GM21528 (cell line): ENCODE measurements around the gene AP4B1.

Source experiments
- ATAC-seq: cut with Tn5 transposase; IDR thresholded peaks from one replicate; pipeline ENCODE4 v1.9.1; 2021; ENCODE audit warnings: mild to moderate bottlenecking, moderate library complexity; ENCODE audit not compliant: unreplicated experiment, low FRiP score

AP4B1 gene

DNA sequence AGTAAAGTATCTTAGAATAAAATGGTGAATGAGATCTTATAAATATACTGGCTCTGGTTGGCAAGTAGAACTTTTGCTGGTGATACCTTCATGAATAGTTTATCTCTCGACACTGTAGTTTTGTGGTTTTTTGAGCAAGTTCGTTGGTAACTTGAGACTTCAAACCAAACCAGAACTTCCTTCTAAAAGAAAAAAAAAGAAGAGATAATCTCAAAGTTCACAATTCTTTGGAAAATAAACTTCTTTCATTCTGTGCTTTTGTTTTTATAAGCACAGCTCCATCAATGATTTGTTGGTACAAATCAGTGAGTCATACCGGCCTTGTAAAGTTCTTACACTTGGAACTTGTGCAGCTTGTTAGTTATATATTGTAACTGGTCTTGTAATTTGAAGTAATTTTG lies 26.9 kb upstream of the AP4B1 start:
- ATAC-seq, result no peak

DNA sequence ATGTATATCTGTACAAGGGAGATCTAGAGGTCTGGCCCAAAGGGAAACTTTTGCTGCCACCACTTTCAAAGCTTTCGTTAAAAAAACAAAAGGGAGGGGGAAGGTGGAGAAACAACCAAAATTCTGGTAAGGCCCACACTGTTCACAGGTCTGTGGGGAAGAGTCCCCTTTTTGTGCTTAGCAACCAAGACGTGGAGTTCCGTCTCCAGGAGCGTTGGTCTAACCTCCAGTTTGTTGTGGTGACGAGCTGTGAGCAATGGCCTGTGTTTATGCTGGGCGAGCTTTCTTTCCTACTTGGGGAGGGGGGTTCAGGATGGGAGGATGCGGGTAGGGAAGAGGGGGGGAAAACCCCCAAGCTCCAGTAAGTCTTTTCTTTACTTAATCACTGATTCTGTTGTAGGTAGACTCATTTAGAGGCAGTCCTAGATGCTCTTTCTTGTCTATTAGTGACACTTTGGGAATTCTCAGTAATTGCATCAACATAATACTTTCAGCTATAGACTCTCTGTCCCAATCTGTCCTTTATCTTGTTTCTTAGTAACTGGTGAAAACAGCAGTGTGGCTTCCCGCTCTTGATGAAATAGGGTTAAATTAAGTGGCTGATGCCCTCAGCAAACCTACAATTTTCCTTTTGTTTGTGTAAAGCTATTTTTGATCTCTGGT lies 26.0 kb upstream of the AP4B1 start:
- ATAC-seq, result peak; percentile 21

DNA sequence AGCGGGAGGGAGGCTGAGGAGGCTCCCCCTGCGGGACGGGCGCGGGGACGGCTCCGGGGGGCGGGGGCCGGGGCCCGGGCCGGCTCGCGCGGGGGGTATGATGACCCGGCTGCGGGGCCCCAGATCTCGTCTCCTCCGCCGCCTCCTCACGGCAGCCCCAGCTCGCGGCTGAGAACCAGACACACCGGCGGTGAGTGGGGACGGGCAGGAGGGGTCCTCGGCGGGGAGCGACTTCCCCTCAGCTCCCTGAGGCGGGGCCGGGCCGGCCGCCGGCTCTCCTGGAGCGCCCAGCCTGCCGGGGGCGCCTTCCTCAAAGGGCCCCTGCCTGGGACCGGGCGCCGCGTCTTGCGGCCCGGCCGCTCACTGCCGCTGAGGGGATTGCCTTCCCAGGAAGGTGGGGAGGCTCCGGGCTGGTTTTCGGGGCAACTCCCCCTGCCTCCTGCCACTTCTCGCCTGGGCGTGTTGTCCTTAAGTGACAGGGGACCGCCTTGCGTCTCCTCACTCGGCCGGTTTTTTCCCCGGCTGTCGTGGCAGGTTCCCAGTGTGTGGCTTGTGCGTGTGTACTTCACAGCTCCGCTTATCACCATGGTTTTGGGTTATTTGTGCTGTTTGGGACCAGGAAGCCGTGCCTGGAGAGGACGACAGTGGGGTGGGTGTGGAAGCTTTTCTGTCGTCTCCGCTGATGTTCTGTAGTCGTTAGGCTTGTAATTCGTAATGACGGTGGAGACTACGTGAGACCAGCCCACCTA lies 25.3 kb upstream of the AP4B1 start:
- peak; percentile 36 for ATAC-seq

DNA sequence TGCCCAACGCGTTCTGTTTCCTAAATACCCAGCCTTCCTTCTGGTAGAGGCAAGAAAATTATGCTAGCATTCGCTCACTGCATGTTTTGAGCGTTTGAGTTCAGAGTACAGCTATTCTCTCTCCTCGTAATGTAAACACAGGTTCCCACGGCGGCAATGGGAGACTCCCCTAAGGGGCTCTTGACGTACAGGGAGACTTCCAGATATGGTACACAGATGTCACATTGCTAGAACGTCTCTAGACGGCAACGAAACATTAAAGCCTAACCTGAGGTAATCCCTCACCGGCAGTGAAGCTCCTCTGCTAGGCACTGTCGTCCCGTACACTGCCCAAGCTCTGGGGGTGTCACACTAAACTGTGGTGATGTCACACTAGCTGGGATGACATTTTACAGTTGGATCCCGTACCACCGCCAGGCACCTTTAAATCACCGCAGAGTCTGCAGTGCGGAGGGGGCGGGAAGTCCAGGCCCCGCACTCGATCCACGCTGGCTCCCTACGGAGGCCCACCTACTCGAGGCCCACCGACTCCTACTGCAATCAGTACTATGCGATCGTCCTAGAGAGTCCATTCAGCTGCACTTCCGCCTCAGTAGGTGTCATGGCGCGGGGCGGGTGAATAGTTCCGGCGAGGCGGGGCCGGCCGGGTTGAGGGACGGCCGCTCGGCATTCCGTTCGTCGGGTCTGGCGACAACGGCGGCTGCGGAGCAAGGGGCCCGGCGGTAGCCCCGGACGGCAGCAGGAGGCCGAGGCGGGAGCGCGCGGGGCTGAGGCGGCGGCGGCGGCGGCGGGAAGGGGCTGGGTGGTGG lies 24.5 kb upstream of the AP4B1 start, which contains the start of gene HIPK1:
TSS of gene HIPK1 (plus strand) at position 384 of the 809 bp plus-strand sequence.
- ATAC-seq, result peak; percentile 74

DNA sequence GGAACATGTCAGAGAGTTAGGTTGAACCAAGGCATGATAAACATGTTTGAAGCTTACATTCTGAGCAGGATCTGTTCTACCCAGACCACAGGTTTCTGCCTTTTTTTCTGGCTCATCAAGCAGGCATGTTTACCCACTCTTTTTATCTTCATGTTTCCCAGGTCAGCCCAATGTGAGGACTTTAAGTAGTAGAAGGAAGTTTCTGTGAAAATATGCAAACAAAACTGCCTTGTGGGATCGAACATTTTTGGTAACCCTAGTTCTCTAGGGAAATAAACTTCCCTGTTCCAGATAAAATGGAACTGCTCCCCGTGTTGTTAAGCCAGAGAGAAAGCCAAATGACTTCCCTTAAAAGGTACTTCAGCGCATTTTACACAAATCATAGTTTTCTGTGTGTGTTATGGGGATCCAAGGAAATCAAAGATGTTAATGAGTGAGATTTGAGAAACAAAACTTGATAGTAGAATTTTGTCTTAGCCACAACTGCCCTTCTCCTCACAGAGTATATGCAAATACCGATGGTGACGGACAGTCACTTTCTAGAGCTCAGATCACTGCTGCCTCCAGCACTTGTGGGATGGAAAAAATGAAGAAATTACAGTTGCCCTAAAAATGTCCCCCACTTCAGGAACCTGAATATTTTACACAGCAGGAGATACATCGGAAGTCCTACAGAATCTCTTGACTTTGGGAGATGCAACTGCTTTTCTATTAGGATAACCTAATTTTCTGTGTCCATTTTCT lies 23.8 kb upstream of the AP4B1 start:
- ATAC-seq, result peak; percentile 36

DNA sequence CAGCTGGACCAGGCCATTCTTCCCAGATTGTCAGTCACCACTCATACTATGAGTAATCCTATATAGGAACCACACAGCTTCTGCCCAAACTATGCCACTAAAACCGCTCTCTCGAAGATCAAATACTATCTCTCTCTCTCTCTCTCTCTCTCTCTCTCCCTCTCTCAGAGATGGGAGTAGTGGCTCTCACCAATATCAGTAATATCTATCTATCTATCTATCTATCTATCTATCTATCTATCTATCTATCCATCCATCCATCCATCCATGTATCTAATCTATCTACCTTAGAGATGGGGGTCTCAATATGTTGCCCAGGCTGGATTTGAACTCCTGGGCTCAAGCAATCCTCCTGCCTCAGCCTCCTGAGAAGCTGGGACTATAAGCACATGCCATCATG lies 19.9 kb upstream of the AP4B1 start:
- ATAC-seq, result no peak

GRCh38 chr1:113922957-113923356 lies 18.4 kb upstream of the AP4B1 start:
- no peak for ATAC-seq

DNA sequence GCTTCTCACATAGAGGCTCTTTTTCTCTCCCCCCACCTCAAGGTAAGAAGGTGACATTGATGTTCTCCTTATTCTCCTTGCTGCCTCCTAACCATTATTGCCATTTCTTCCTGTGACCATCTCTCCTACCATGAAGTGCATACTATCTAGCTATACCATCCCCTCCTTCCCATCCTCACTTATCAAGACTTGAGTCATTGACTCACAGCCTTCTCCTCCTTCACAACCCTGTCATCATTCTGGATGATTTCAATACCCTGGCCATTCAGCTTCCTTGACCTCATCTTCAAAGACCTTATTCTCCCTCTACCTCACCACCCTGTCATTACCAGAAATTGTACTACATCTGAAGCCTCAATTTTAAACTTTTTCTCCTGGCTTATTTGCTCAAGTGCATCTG lies 13.6 kb upstream of the AP4B1 start:
- ATAC-seq, result no peak

- ATAC-seq, result no peak
These were observed 12.9 kb upstream of the AP4B1 start for GRCh38 chr1:113917400-113918082.

DNA sequence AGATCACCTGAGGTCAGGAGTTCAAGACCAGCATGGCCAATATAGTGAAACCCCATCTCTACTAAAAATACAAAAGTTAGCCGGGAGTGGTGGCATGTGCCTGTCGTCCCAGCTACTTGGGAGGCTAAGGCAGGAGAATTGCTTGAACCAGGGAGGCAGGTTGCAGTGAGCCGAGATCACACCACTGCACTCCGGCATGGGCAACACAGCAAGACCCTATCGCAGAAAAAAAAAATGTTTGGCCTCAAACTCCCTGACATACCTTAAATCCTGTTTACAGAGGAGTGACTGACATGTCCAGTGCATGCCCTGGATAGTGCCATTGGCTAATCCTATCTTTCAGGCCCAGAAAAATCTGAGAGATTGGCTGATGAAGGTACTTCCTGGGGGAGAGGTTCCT lies 12.4 kb upstream of the AP4B1 start:
- ATAC-seq, result no peak

GRCh38 chr1:113913887-113914664 lies 9.5 kb upstream of the AP4B1 start:
- no peak for ATAC-seq

GRCh38 chr1:113913312-113913668 lies 8.7 kb upstream of the AP4B1 start:
- ATAC-seq, result no peak

- ATAC-seq, result no peak
These were observed 8.2 kb upstream of the AP4B1 start for GRCh38 chr1:113912594-113913311.

DNA sequence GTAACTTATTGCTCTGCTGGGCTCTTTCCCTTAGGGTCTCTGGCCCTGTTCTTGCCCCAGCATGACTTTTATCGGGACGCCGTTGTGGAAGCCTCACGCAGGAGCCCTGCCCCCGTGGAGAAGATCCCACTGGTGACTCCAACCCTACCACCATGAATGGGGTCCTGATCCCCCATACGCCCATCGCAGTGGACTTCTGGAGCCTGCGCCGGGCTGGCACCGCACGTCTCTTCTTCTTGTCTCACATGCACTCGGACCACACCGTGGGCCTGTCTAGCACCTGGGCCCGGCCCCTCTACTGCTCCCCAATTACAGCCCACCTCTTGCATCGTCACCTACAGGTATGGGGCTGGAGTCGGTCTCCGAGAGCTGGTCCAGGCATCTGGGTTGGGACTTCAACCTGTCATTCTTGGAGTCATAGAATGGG lies 849 bp upstream of the AP4B1 start:
- peak; percentile 5 for ATAC-seq

DNA sequence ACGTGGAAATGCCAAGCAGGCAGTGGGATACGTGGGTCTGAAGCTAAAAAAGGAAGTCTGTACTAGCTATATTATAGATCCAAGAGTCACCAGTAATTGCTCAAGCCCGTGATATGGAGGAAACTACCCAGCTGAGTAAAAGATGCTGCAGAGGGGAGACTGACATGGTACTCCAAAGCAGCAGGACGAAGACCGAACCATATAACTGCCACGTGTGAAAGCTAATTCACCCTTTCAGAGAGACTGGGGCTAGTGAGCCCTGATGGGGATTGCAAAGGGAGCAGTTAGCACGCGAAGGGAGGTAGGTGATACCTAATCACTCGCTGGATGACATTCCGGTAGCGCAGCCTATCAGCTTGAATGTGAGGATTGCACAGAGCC lies 316 bp downstream of the AP4B1 start:
- peak; percentile 41 for ATAC-seq

GRCh38 chr1:113903501-113904292 lies 902 bp downstream of the AP4B1 start:
- ATAC-seq, result no peak

GRCh38 chr1:113901191-113901590 lies 3.4 kb downstream of the AP4B1 start:
- no peak for ATAC-seq

- no peak for ATAC-seq
These were observed 5.5 kb downstream of the AP4B1 start for GRCh38 chr1:113899111-113899510.
